T47D (cell line): ENCODE measurements around the gene PAIP2.
A peak's percentile ranks its signal among the peaks of the same experiment; 100 is the strongest.

Experiments used
- DNase-seq, 2 experiments: peaks; one replicate each; pipeline versions ENCODE4 v3.0.0 to v3.0.0-alpha.2; 2011 to 2012; ENCODE audit warnings: low read depth in 1 of 2, low spot score in 1 of 2
- JUND ChIP-seq: IDR thresholded peaks from 2 replicates; pipeline ENCODE4 v1.6.1; 2012; ENCODE audit warnings: low read depth
- in situ Hi-C: cut with HindIII; loops from 2 replicates; pipeline ENCODE4 v1.10.0; 2016; ENCODE audit warnings: low sequenced_read_pairs, low pct_unique_long_range_greater_than_20kb

The PAIP2 gene

GRCh38 chr5:139341689-139342422 is at the start of gene PAIP2:
TSS of gene PAIP2 (plus strand) at chr5:139341854. CDS start at chr5:139363785, 21,931 bp downstream.
- TF ChIP-seq JUND: no peak

GRCh38 chr5:139293202-139293506 is 48.5 kb upstream of the PAIP2 start:
- no peak for DNase-seq
- no peak for TF ChIP-seq JUND
- in situ Hi-C loops: no loop called here

More at GRCh38 chr5:139341689-139342422, at the start of gene PAIP2:
- peak; percentile 80 to 98 for DNase-seq
- in situ Hi-C loops: no loop called here

GRCh38 chr5:139293507-139294373 is 47.9 kb upstream of the PAIP2 start, which contains the start of gene MATR3:
TSS of gene MATR3 (plus strand) at chr5:139293740. CDS start at chr5:139307416, 13,676 bp downstream.
- in situ Hi-C loops: no loop called here
- TF ChIP-seq JUND: no peak
- DNase-seq: peak; percentile 83 to 98

GRCh38 chr5:139294374-139295165 is 47.1 kb upstream of the PAIP2 start:
- in situ Hi-C loops: no loop called here
- peak in 1 of 2 experiments; percentile 81 for DNase-seq
- TF ChIP-seq JUND: no peak

GRCh38 chr5:139295346-139296057 is 46.2 kb upstream of the PAIP2 start:
- TF ChIP-seq JUND: no peak
- DNase-seq: no peak
- in situ Hi-C loops: no loop called here

- TF ChIP-seq JUND: no peak
- DNase-seq: no peak
- in situ Hi-C loops: no loop called here
Observed at GRCh38 chr5:139296198-139296597, 45.5 kb upstream of the PAIP2 start.

GRCh38 chr5:139296862-139297326 is 44.8 kb upstream of the PAIP2 start:
- in situ Hi-C loops: no loop called here
- TF ChIP-seq JUND: no peak
- DNase-seq: peak in 1 of 2 experiments; percentile 42

GRCh38 chr5:139297439-139298133 is 44.1 kb upstream of the PAIP2 start:
- DNase-seq: no peak

GRCh38 chr5:139298242-139298641 is 43.4 kb upstream of the PAIP2 start:
- no peak for TF ChIP-seq JUND
- in situ Hi-C loops: no loop called here

More at GRCh38 chr5:139297439-139298133, 44.1 kb upstream of the PAIP2 start:
- no peak for TF ChIP-seq JUND
- in situ Hi-C loops: no loop called here

GRCh38 chr5:139299486-139299885 is 42.2 kb upstream of the PAIP2 start:
- no peak for TF ChIP-seq JUND
- DNase-seq: no peak
- in situ Hi-C loops: no loop called here

More at GRCh38 chr5:139298242-139298641, 43.4 kb upstream of the PAIP2 start:
- DNase-seq: no peak

- no peak for TF ChIP-seq JUND
- in situ Hi-C loops: no loop called here
- no peak for DNase-seq
Observed at GRCh38 chr5:139301808-139302499, 39.7 kb upstream of the PAIP2 start.
